Cardiac ventricle fibroblast (primary cell): Measurements from ENCODE around the gene GPR137. TPM values are rescaled to one million over a fixed set of nuclear protein-coding genes. Genes with fewer than 3 reads are reported as not detected.

Source experiments
- total RNA-seq: library from RNA; depleted of rRNA; stranded (reverse); fragments of >200 nt; gene quantifications from 2 replicates; pipeline ENCODE4 v1.2.3, GENCODE V29; 2015

GPR137 gene, protein sequence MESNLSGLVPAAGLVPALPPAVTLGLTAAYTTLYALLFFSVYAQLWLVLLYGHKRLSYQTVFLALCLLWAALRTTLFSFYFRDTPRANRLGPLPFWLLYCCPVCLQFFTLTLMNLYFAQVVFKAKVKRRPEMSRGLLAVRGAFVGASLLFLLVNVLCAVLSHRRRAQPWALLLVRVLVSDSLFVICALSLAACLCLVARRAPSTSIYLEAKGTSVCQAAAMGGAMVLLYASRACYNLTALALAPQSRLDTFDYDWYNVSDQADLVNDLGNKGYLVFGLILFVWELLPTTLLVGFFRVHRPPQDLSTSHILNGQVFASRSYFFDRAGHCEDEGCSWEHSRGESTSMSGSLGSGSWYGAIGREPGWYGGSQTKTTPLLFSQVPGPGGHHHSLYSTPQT
- total RNA-seq, result 29.6 and 31.4 TPM in 2 replicates

DNA sequence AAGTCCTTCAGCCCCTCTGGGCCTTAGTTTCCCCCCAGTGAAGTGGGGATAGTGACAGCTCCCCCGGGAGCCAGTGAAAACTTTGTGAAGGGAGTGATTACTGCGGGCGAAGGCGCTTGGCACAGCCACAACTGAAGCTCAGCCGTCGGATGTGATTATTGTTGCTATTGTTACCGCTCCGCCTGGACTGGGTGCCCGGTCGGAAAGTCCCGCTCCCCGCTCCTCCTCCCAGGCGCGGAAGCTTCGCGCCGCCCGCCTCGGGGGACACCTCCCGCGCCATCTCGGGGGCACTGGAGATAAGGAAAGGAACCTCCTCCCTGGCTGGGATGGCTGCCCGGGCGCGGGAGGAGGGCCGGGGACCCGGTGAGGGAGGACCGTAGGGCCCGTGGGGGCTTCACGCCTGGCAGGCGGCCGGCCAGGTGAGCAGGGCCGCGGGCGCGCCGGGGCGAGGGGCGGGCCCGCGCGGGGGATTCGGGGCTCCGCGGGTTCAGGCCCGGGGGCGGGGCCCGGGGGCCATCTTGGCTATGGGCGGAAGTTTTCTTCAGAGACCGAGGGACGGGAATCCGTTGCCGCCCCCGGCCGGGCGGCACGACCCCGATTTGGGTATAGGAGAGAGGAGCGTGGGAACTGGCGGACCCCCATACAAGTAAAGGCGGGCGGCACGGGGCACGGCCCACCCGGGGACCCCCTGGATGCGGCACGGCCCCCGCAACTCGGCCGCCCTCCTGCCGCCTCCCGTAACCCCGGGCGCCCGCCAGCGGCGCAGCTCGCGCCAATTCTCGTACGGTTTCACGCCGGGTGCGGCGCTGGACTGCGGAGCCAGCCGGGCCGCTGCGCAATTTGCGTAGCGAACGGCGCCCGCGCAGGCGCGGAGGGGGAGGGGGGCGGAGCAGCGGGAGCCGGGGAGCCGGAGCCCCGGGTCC is at the start of gene GPR137:
TSS of gene GPR137 (plus strand) at position 887 of the 923 bp plus-strand sequence. CDS start 677 bp downstream, outside the sequence.

DNA sequence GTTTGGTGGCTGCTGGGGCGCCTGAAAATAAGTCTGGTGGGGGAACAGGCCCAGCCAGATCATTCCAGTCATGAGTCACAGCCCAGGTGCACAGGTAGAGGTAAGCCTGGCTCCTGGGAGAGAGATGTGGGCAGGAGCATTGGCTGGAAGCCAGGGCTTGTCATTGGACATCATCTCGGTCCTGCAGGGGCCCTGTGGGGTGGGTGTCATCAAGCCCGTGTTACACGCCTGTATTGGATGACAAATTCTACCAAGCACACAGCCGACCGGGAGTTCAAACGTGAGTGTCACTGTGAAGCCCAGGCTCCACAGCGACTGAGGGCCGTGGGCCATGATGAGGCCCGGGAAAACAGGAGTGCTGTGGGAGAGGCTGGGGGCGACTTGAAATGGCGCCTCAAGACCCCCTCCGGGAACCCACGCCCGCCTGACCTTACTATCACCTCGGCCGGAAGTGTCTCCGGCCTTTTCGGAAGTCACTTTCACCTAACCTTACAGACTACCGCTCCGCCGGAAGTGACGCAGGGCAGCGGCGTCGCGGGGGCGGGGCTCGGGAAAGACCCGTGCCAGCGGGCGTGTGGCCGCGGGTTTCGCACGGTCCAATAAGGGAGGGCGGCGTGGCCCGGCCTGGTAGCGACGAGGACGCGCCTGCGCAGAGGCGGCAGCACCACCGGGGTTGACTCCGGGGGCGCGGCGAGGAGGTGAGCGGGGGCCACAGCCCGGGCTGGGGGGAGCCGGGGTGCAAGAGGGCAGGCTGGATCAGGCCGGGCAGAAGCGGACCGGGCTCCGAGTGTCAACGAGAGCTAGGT is 45.0 kb upstream of the GPR137 start, which contains the start of gene FKBP2:
TSS of gene FKBP2 (plus strand) at position 661 of the 806 bp plus-strand sequence. CDS start 1,293 bp downstream, outside the sequence.

DNA sequence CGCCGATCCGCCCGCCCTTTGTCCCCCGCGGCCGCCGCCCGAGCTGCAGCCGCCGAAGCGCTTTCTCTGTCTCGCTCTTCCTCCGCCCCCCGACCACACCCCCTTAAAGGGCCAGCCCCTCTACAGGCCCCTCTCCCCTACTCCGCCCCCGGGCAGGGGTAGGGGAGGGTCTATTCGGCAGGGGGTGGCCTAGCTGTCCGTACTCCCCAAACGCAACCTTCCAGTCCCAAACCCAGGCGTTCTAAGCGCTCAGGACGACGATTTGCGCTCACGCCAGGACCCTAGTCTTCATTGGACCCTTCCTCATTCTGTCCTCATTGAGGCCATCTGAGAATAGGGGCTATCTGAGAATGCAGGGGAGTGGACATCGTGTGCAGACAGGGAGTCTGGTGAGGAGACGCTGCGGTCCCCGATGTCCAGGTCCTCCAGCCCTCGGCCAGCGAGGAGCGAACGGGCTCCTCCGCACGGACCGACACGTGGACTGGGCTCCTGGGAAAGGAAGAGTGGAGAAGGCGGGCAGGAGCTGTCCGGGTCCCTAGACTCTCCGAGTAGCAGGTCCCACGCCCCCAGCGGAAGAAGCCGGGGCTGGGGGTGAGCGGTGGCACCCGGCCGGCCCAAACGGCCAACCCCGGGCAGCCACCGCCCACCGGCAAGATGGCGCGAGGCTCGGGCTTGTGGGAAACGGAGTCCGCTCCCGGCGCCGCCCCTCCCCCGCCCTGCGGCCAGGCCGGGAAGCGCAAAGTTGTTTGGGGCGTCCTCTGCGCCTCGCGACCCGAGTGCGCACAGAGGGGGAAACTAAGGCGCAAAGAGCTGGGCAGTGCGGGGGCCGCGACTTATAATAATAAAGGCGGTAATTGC is 38.5 kb upstream of the GPR137 start, which contains the start of gene PPP1R14B:
TSS of gene PPP1R14B (minus strand) at position 73 of the 858 bp plus-strand sequence. CDS start 270 bp downstream, outside the sequence.

DNA sequence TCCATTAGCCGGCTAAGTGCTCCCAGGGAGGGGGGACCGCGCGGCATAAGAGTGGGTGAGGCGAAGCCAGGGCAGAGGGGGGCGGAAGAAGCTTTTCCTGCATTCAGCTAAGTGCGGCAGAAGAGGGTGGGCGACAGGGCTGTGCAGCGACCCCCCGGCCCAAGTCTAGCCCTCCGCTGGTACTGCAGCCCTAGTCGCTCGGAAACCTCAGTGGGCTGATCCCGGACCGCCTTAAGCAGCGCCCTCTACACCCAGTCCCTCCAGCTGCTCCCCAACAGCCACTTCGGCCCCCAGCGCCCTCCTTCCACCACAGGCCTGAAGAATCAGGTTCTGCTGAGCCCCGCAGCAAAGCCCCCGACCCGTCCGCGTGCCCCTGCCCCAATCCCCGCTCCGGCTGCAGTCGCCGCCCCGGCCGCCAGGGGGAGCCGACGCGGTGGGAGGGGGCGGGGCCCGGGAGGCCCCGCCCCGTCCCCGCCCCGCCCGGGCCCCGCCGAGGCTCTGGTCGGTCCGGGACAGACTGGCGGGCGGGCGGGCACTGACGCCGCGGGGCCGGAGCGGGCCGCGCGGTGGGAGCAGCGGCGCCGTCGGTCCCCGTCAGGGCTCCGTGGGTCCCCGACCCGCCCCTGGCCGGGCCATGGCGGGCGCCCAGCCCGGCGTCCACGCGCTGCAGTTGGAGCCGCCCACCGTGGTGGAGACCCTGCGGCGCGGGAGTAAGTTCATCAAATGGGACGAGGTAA is 34.5 kb upstream of the GPR137 start, which contains the start of gene PLCB3:
TSS of gene PLCB3 (plus strand) at position 515 of the 737 bp plus-strand sequence. CDS start at position 635, 120 bp downstream.

DNA sequence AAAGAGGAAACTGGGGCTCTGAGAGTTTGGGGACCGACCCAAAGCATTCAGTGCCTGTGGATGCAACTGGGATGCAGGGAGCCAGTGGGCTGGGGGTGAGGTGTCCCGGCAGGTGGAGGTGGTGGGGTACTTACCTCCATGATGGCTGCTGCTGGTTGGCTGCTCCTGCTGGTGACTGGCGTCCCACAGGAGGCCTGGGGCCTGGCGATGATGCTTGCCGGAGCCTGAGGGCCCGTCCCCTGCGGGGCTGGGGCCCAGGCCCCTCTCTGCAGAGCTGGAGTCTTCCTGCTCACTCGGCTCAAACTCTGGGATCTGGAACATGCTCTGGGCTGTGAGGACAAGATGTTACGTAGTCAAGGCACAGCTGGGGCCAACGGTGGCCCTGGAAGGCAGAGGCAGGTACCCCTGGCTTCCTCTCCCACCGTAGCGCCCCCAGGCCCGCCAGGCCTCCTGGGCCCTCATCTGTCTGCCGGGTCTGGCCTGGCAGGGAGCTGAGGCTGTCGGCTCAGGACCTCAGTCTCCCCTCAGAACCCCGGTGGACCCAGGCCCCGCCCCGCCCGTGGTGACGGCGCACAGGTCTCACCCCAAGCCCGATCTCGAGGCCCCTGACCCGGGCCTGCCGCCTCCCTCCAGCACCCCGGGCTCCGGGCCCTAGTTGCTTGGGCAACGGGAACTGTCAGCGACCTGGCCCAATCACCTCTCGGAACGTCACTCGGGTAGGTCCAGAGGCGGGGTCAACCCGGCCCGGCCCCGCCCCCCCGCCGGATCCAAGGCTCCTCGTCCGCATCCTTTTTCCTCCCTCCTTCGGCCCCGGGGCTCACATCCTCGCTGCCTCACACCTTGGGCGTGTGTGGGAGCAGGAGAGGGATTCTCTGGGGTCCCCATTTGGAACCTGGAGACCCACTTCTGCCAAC is 1.3 kb upstream of the GPR137 start, which contains the start of gene BAD:
TSS of gene BAD (minus strand) at position 618 of the 914 bp plus-strand sequence. CDS start at position 321, 297 bp downstream.

DNA sequence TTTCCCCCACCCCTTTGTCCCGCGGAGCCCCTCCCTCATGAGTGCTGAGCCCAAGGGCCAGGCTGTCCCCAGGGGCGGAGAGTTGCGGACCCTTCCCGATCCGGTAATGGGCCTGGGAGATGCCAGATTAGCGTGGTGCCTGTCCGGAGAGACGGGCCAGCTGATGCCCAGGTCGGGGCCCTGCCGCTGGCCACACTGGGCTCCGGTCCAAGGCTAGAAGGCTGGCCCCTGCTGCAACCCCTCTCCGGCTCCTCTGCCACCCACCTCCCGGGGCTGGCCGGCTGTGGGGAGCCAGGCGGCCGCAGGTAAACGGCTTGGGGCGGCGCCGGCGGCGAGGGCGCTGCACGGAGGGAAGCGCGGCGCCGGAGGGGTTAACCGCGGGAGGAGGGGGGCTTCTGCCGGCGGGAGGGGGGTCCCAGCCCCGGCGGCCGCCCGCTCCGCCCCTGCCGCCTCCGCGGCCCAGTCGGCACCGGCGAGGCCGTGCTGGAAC is 5.7 kb downstream of the GPR137 start, which contains the start of gene KCNK4:
TSS of gene KCNK4 (plus strand) at position 41 of the 490 bp plus-strand sequence. CDS start 1,717 bp downstream, outside the sequence.

DNA sequence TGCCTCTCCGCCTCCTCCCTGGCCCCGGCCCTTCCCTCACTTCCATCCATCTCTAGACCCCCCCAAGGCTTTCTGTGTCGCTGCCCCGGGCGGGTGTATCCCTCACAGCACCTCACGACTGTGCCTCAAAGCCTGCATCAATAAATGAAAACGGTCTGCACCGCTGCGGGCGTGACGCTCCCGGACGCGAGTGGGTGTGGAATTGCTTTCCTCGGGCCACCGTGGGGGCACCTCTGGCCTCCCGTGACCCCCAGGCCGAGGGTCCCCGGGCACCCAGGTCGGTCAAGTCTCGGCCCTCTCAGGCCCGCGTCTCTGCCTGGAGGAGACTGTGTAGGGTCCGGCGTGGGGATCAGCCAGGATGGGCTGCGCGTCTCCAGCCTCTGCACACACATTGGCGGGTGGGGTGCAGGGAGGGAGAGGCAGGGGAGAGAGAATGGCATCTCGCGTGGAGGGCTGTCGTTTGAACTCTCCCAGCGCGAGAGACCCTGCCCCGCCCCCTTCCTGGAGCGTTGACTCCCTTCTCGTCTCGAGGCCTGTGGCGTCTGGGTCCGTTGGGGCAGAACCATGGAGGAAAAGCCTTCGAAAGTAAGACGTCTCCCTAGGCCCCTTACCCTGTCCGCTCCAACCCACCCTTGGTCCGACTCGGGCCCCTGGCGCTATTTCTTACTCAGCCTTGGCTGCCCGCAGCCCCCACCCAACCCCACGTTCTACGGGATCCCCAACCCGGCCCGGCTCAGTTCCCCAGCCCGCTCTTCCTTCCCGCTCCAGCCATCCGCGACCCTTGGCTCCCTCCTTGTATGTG is 14.4 kb downstream of the GPR137 start, which contains the start of gene CATSPERZ:
TSS of gene CATSPERZ (plus strand) at position 512 of the 802 bp plus-strand sequence. CDS start at position 565, 53 bp downstream.

DNA sequence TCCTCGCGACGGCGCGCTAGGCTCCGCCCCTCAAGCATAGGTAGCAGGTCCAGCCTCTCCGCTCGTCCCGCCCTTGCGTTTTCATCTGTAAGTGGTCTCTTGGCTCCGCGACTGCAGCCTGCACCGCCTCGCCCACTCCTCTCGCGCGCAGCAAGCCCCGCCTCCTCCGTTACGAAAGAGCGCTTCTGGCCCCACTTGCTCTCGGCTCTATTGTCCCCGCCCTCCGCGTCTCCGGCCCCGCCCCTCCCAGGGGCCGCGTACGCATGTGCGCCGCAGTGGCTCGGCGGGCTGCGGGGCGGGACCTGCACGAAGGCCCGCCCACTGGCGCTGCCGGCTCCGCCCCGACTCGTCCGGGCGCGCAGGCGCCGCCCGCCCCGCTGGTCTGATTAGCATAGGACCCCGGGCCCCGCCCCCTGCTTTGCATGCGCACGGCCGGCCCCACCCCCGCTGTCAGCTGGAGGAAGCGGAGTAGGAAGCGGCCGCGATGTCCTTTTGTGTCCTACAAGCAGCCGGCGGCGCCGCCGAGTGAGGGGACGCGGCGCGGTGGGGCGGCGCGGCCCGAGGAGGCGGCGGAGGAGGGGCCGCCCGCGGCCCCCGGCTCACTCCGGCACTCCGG is 19.5 kb downstream of the GPR137 start, which contains the start of gene ESRRA:
TSS of gene ESRRA (plus strand) at position 450 of the 616 bp plus-strand sequence. CDS start 1,656 bp downstream, outside the sequence.

DNA sequence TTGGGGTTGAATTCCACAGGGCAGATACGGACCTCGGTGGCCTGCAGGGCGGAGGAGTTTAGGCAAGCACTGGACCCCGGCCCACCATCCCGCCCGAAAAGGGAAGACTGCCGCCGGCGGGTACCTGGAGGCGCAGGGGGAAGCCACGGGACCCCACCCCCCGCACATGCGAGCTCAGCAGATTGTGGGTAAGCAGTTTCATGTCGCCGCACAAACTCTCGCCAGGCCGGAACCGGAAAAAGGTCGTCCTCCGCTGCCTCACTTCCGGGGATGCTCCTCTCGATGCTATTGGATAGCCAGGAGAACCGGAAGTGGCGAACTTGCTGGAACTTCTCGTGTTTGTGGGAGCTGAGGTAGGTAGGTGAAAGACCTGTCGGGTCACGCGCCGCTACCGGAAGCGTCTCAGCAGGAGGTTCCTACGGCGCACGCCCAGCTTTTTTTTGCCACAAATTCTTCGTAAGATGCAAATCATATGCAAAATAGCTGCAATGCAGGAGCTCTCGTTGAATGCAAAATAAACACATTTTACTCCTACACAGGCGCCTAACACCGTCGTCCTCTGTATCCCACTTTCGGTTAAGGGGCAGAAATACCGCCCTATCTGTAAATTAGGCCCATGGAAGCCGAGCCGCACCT is 31.8 kb downstream of the GPR137 start, which contains the start of gene TRMT112:
TSS of gene TRMT112 (minus strand) at position 235 of the 636 bp plus-strand sequence. CDS start at position 202, 33 bp downstream.

DNA sequence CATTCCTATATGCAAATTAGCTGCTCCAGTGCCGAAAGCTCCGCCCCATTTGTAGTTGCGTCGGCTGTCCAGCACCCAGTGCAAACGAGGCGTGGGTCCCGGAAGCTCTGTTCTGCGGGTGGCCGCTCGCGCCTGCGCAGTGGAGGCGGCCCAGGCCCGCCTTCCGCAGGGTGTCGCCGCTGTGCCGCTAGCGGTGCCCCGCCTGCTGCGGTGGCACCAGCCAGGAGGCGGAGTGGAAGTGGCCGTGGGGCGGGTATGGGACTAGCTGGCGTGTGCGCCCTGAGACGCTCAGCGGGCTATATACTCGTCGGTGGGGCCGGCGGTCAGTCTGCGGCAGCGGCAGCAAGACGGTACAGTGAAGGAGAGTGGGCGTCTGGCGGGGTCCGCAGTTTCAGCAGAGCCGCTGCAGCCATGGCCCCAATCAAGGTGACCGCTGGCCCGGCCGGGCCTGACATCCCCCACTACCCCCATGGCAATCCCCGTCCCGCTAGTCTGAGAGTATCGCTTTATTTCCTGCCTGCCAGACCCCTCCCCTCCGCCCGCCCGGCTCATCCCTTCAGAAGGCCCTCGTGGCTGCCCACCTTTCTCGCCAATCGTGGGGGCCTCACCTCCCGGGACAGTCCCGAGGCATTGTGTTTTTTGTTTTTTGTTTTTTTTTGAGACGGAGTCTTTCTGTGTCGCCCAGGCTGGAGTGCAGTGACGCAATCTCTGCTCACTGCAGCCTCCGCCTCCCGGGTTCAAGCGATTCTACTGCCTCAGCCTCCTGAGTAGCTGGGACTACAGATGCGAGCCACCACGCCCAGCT is 32.5 kb downstream of the GPR137 start, which contains the start of gene PRDX5:
TSS of gene PRDX5 (plus strand) at position 161 of the 805 bp plus-strand sequence. CDS start at position 256, 95 bp downstream.

Other genes starting within 250 kb of the GPR137 start
- 0.06 TPM in 1 of 2 replicates, not detected in the other for gene FLRT1, start 249.9 kb upstream of the GPR137 start, total RNA-seq
- gene MACROD1, start 119.7 kb upstream of the GPR137 start, total RNA-seq, result 14.9 and 15.3 TPM in 2 replicates
- gene STIP1, start 99.7 kb upstream of the GPR137 start, total RNA-seq, result 68.7 and 86.9 TPM in 2 replicates
- 13.7 and 14.4 TPM in 2 replicates for gene FERMT3, start 79.1 kb upstream of the GPR137 start, total RNA-seq
- 16.2 and 19.6 TPM in 2 replicates for gene TRPT1, start 59.7 kb upstream of the GPR137 start, total RNA-seq
- 52.1 and 60.7 TPM in 2 replicates for gene NUDT22, start 59.6 kb upstream of the GPR137 start, total RNA-seq
- gene DNAJC4, start 55.3 kb upstream of the GPR137 start, total RNA-seq, result 9.1 and 11.5 TPM in 2 replicates
- gene VEGFB, start 51.3 kb upstream of the GPR137 start, total RNA-seq, result 73.3 and 75.0 TPM in 2 replicates
- 82.6 and 104 TPM in 2 replicates for gene FKBP2, start 44.8 kb upstream of the GPR137 start, total RNA-seq
- 155 and 170 TPM in 2 replicates for gene PPP1R14B, start 38.9 kb upstream of the GPR137 start, total RNA-seq
- gene PLCB3, start 34.3 kb upstream of the GPR137 start, total RNA-seq, result 26.1 TPM in 2 replicates
- 91.3 and 117 TPM in 2 replicates for gene BAD, start 1.2 kb upstream of the GPR137 start, total RNA-seq
- not detected in 2 replicates for gene KCNK4, start 5.5 kb downstream of the GPR137 start, total RNA-seq
- 0.24 TPM in 1 of 2 replicates, not detected in the other for gene CATSPERZ, start 14.5 kb downstream of the GPR137 start, total RNA-seq
- gene ESRRA, start 19.7 kb downstream of the GPR137 start, total RNA-seq, result 28.1 and 36.4 TPM in 2 replicates
- 202 and 252 TPM in 2 replicates for gene TRMT112, start 31.7 kb downstream of the GPR137 start, total RNA-seq
- 297 and 314 TPM in 2 replicates for gene PRDX5, start 32.3 kb downstream of the GPR137 start, total RNA-seq
- 0.54 and 0.69 TPM in 2 replicates for gene CCDC88B, start 54.4 kb downstream of the GPR137 start, total RNA-seq
- gene RPS6KA4, start 73.3 kb downstream of the GPR137 start, total RNA-seq, result 30.3 and 38.8 TPM in 2 replicates